Neural progenitor cell (in vitro differentiated cells): ENCODE measurements around the gene SNX27. TPM values are rescaled to one million over a fixed set of nuclear protein-coding genes. Genes with fewer than 3 reads are reported as not detected.
"Not testable (repeated sequence)": the region's sequence is repeated elsewhere in the genome, so short reads cannot be mapped to it uniquely, and the experiment has no call there.

Source experiments
- DNase-seq: peaks from one replicate; pipeline ENCODE4 v3.0.0-alpha.2; 2016; ENCODE audit warnings: low spot score
- H2AFZ ChIP-seq: fragments of 200-600 bp; sonication (generic); replicated peaks from 2 replicates; pipeline ENCODE4 v1.6.1; 2016; ENCODE audit warnings: antibody characterized with exemption
- H3F3A ChIP-seq: fragments of 200-600 bp; sonication (generic); 2 replicates; pipeline ENCODE4 v1.6.1; 2016; ENCODE audit warnings: antibody characterized with exemption, low read depth
- H3K27ac ChIP-seq: fragments of 200-600 bp; sonication (generic); 2 replicates; pipeline ENCODE4 v1.5.1; 2016; ENCODE audit warnings: mild to moderate bottlenecking
- H3K27me3 ChIP-seq: fragments of 200-600 bp; sonication (generic); 2 replicates; pipeline ENCODE4 v1.6.1; 2016; ENCODE audit warnings: mild to moderate bottlenecking, moderate library complexity
- H3K36me3 ChIP-seq: fragments of 200-600 bp; sonication (generic); 2 replicates; pipeline ENCODE4 v1.5.1; 2016
- H3K4me1 ChIP-seq: fragments of 200-600 bp; sonication (generic); 2 replicates; pipeline ENCODE4 v1.6.1; 2016; ENCODE audit warnings: mixed run types
- H3K4me2 ChIP-seq: fragments of 200-600 bp; sonication (generic); 2 replicates; pipeline ENCODE4 v1.6.1; 2016
- H3K4me3 ChIP-seq: fragments of 200-600 bp; sonication (generic); 2 replicates; pipeline ENCODE4 v1.5.1; 2016
- H3K79me2 ChIP-seq: fragments of 200-600 bp; sonication (generic); 2 replicates; pipeline ENCODE4 v1.6.1; 2016; ENCODE audit warnings: low read depth
- H3K9ac ChIP-seq: fragments of 200-600 bp; sonication (generic); 2 replicates; pipeline ENCODE4 v1.6.1; 2016
- H3K9me3 ChIP-seq: fragments of 200-600 bp; sonication (generic); 2 replicates; pipeline ENCODE4 v1.5.1; 2016; ENCODE audit warnings: low read depth
- H4K20me1 ChIP-seq: fragments of 200-600 bp; sonication (generic); 2 replicates; pipeline ENCODE4 v1.6.1; 2016; ENCODE audit warnings: low read depth
- H3K27ac Mint-ChIP-seq: 3 replicates; pipeline ENCODE4 v1.8.0; 2021; ENCODE audit warnings: mixed read lengths
- H3K27me3 Mint-ChIP-seq: 2 replicates; pipeline ENCODE4 v1.8.0; 2022; ENCODE audit warnings: low read depth, mild to moderate bottlenecking, inconsistent platforms, moderate library complexity, mixed read lengths; ENCODE audit not compliant: insufficient read depth
- H3K36me3 Mint-ChIP-seq: 3 replicates; pipeline ENCODE4 v1.8.0; 2021; ENCODE audit warnings: mixed read lengths
- H3K4me1 Mint-ChIP-seq: 3 replicates; pipeline ENCODE4 v1.8.0; 2021; ENCODE audit warnings: mixed read lengths
- H3K4me3 Mint-ChIP-seq: 3 replicates; pipeline ENCODE4 v1.8.0; 2021; ENCODE audit warnings: mild to moderate bottlenecking, moderate library complexity, mixed read lengths
- H3K9me3 Mint-ChIP-seq: 3 replicates; pipeline ENCODE4 v1.8.0; 2020; ENCODE audit warnings: mixed read lengths
- EZH2 ChIP-seq: fragments of 200-600 bp; sonication (generic); IDR thresholded peaks from 2 replicates; pipeline ENCODE4 v1.6.1; 2017; ENCODE audit warnings: antibody characterized with exemption, mild to moderate bottlenecking, moderate library complexity
- EZH2phosphoT487 ChIP-seq: fragments of 200-600 bp; sonication (generic); IDR thresholded peaks from 2 replicates; pipeline ENCODE4 v1.6.1; 2017; ENCODE audit warnings: antibody characterized with exemption
- total RNA-seq: library from RNA; depleted of rRNA; stranded (reverse); fragments of >200 nt; gene quantifications from 2 replicates; pipeline ENCODE4 v1.2.3, GENCODE V29; 2015; ENCODE audit warnings: low replicate concordance
- TF ChIP-seq, protein P1 (sequence below): fragments of 200-600 bp; sonication (generic); IDR thresholded peaks from 2 replicates; pipeline ENCODE4 v1.5.1; 2017; ENCODE audit warnings: antibody characterized with exemption, mild to moderate bottlenecking

SNX27 gene
- total RNA-seq, 1 donor from 2014 or later, result 34.1 TPM

DNA sequence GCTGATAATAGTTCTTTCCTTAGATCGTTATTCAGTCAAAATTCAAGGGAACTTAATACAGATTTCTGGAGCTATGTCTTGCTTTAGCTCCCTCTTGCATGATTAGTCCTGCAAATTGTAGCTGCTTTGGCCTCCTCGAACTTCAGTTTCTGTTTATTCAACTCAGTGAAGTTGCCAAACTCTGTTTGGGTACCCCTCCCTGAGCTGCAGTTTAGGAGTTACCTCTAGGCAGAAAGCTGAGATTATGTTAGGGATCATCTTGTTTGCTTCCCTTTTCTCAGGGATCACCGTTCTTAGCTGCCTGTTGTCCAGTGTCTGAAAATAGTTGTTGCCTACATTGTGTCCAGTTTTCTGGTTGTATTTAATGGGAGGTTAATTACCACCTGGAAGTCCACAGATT, 43.5 kb downstream of the SNX27 start:
- H3K27ac ChIP-seq, result no peak overlapping the region
- H3K27me3 ChIP-seq, result no peaks in the 10 kb centered on the region
- H3K4me1 ChIP-seq, result no peaks in the 10 kb centered on the region
- peaks cover 28% of the 10 kb centered on the region for H3K79me2 ChIP-seq
- Mint-ChIP-seq H3K27ac (no peak overlapping the region), H3K4me3 (no peak overlapping the region), H3K9me3 (peaks cover 16% of the 10 kb centered on the region), H3K4me1 (no peaks in the 10 kb centered on the region), H3K27me3 (no peaks in the 10 kb centered on the region), H3K36me3 (peaks cover 31% of the 10 kb centered on the region)
- DNase-seq, result no peak
- TF ChIP-seq EZH2 (no peak), EZH2phosphoT487 (no peak)
- TF ChIP-seq, protein P1, sequence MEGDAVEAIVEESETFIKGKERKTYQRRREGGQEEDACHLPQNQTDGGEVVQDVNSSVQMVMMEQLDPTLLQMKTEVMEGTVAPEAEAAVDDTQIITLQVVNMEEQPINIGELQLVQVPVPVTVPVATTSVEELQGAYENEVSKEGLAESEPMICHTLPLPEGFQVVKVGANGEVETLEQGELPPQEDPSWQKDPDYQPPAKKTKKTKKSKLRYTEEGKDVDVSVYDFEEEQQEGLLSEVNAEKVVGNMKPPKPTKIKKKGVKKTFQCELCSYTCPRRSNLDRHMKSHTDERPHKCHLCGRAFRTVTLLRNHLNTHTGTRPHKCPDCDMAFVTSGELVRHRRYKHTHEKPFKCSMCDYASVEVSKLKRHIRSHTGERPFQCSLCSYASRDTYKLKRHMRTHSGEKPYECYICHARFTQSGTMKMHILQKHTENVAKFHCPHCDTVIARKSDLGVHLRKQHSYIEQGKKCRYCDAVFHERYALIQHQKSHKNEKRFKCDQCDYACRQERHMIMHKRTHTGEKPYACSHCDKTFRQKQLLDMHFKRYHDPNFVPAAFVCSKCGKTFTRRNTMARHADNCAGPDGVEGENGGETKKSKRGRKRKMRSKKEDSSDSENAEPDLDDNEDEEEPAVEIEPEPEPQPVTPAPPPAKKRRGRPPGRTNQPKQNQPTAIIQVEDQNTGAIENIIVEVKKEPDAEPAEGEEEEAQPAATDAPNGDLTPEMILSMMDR, result no peak
- H3K9me3 ChIP-seq, result no peaks in the 10 kb centered on the region
- H3F3A ChIP-seq, result peaks cover under 1% of the 10 kb centered on the region
- no peak overlapping the region for H2AFZ ChIP-seq
- H4K20me1 ChIP-seq, result no peaks in the 10 kb centered on the region
- no peak overlapping the region for H3K4me3 ChIP-seq
- no peak overlapping the region for H3K9ac ChIP-seq
- no peak overlapping the region for H3K4me2 ChIP-seq
- H3K36me3 ChIP-seq, result no peaks in the 10 kb centered on the region

- Histone ChIP-seq H3K27me3 (no peaks in the 10 kb centered on the region), H3K4me3 (no peak overlapping the region), H3K4me1 (no peaks in the 10 kb centered on the region), H3K36me3 (peaks cover 19% of the 10 kb centered on the region), H3K4me2 (no peak overlapping the region), H3K27ac (no peak overlapping the region), H2AFZ (no peak overlapping the region), H3K9ac (no peak overlapping the region), H3F3A (no peaks in the 10 kb centered on the region), H3K9me3 (no peaks in the 10 kb centered on the region), H4K20me1 (no peaks in the 10 kb centered on the region), H3K79me2 (peaks cover 6% of the 10 kb centered on the region)
- Mint-ChIP-seq H3K27ac (no peak overlapping the region), H3K4me3 (no peak overlapping the region), H3K36me3 (peaks cover 21% of the 10 kb centered on the region), H3K9me3 (no peaks in the 10 kb centered on the region), H3K4me1 (no peaks in the 10 kb centered on the region), H3K27me3 (no peaks in the 10 kb centered on the region)
- no peak for DNase-seq
- TF ChIP-seq EZH2 (no peak), EZH2phosphoT487 (no peak)
- TF ChIP-seq, protein P1, result no peak
Observed at GRCh38 chr1:151661751-151662150, 49.9 kb downstream of the SNX27 start.

- Mint-ChIP-seq H3K36me3 (peaks cover 40% of the 10 kb centered on the region), H3K27ac (no peak overlapping the region), H3K4me3 (no peak overlapping the region), H3K4me1 (no peaks in the 10 kb centered on the region), H3K27me3 (no peaks in the 10 kb centered on the region), H3K9me3 (peaks cover 16% of the 10 kb centered on the region)
- Histone ChIP-seq H3K9ac (no peak overlapping the region), H2AFZ (no peak overlapping the region), H3K4me2 (no peak overlapping the region), H3K4me3 (no peak overlapping the region), H3K27ac (no peak overlapping the region), H3F3A (peaks cover 3% of the 10 kb centered on the region), H3K9me3 (no peaks in the 10 kb centered on the region), H3K36me3 (peaks cover 22% of the 10 kb centered on the region), H4K20me1 (no peaks in the 10 kb centered on the region), H3K79me2 (peaks cover 2% of the 10 kb centered on the region), H3K27me3 (no peaks in the 10 kb centered on the region), H3K4me1 (no peaks in the 10 kb centered on the region)
- no peak for TF ChIP-seq EZH2phosphoT487
- TF ChIP-seq EZH2, result no peak
- TF ChIP-seq, protein P1, result no peak
- DNase-seq, result no peak
Observed at GRCh38 chr1:151668090-151668489, 56.2 kb downstream of the SNX27 start.

- not testable (repeated sequence) for H4K20me1 ChIP-seq, H3K79me2 ChIP-seq, H3K9me3 ChIP-seq, H3K9ac ChIP-seq, H3K27ac ChIP-seq, H3K4me3 Mint-ChIP-seq, H3K4me1 Mint-ChIP-seq, H3K27me3 Mint-ChIP-seq, H3K4me3 ChIP-seq, H3K4me2 ChIP-seq, DNase-seq, H3K27me3 ChIP-seq, H2AFZ ChIP-seq, H3F3A ChIP-seq, H3K4me1 ChIP-seq, H3K27ac Mint-ChIP-seq
- H3K9me3 Mint-ChIP-seq, result peaks cover 16% of the 10 kb centered on the region
- H3K36me3 ChIP-seq, result peaks cover 18% of the 10 kb centered on the region
- H3K36me3 Mint-ChIP-seq, result peaks cover 41% of the 10 kb centered on the region
Observed at GRCh38 chr1:151670036-151670675, 58.3 kb downstream of the SNX27 start.
